NCI-H2171 (cell line): ENCODE results near the gene NXPH1.
A peak's percentile ranks its signal among the peaks of the same experiment; 100 is the strongest.

Experiments
- DNase-seq: peaks from one replicate; lab custom pipeline; 2025; lab: John Stamatoyannopoulos, UW

The NXPH1 gene

DNA sequence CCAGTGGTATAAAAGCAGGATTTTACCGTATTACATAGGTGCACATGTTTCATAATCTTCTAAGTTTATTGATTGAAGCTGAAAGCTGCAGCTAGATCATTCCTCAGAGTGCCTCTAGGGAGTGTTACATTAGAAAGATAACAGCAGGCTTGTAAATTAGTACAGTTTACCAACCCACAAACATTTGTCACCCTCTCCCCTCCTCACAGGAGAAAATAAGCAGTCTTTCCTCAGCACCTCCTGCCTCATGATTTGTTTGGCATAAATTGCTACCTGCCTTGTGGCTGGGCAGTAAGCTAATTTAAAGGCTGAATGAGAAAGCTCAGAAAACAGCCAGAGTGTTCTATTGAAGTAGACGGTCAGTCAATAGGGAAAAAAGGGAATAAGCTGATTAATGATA, 74.2 kb downstream of the NXPH1 start:
- DNase-seq: peak; percentile 40

DNA sequence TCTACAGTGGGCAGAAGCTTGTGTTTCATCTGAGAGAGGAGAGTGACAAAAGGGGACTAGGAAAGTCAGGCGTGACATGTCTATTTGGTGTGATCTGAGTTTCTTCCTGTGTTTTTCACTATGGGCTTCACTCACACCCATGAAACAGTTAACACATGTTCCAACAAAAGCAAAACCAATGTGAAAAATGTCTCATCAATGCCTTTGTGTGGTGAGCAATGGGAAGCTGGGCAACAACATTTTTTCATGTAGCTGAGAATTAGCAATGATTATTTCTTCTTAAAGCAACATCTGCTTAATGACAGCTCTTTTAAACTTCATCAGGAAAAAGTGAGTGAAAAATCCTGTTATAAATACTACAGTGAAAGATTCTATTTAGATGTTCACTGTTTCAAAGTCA, 76.2 kb downstream of the NXPH1 start:
- DNase-seq: no peak

DNA sequence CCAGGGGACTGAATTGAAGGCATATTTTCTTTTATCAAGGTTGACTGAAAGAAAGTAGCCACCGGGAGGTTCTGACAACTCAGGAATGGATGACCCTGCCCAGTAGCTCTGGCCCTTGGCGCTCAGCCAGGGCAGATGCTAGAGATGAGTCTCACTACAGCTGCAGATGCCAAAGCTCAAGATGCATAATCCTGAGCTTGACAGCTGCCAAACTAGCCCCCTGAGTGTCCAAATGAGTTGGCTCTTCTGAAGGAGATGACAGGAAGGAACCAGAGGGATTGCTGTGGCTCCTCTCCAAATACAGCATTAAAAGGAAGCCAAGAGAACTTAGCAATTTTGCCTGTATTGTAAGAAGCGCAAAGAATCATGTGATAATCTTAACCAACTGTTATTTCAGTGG, 78.4 kb downstream of the NXPH1 start:
- no peak for DNase-seq

DNA sequence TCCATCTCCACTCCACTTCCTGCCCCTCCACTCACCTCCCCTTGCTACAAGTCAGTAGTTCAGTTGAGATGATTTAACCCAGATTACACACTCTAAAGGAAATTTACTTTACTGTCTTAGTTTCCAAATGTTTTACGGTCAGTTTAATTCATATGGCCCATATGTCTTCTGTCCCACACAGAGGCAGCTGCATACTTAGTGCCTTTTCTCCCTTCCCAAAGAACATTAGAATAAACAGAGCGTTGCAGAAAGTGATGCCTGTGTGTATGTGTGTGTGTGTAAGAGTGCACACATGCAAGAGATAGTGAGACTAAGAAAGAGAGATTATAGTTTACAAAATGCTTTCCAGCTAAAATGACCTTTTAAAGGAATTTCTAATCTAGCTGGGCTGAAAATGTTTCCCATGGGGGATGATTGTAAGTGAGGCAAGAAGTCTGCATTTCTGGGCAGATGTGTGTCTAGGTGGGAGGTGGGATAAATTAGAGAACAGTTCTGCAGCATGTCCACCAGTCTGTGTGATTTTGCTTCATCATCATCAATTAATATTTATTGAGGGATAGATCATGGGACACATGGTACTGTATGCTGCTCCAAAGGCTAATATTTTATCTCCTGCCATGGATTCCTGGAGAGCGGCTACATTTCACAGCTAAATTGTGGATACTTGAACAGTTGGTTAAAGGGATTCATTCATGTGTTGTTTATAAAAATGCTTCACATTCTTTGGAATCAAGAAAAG, 81.5 kb downstream of the NXPH1 start:
- no peak for DNase-seq

DNA sequence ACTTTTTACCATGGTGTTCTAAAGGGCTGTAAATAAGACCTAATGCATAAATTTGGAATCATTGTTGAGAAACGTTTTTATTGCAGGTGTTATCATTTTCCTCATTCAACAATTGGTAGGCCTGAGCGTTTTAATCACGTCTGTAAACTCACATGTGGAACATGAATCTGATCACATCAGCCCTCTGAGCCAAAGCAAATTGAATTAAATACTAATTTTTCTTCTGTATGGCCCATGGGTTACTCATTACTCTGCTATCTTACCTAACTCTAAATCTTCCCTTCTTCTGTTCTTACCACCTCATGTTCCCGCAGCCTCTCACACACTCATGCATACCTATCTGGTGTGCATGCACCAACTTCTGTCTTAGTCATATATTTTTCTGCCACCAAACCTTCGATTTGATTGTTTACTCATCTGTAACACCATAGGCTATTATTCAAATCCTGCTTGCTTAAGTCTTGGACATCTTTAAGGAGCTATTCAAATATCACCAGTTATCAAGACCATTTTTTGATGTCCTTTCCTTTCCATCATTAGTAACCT, 82.3 kb downstream of the NXPH1 start:
- DNase-seq: no peak

DNA sequence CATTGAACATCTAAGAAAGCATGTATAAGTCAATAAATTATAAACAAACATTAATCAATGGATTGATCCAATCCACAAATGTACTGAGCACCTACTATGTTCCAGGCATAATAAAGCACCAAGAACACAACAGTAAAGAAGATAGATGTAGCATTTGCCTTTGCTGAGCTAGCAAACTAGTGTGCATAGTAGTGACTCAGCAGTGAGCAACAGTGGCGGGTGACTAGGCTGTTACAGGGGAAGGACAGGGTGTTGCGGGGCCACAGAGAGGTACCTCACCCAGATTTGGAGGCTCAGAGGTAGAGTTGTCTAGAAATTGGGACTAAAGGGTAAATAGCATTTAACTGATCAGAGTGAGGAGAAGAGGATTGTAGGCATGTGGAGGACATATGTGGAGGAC, 83.6 kb downstream of the NXPH1 start:
- no peak for DNase-seq

DNA sequence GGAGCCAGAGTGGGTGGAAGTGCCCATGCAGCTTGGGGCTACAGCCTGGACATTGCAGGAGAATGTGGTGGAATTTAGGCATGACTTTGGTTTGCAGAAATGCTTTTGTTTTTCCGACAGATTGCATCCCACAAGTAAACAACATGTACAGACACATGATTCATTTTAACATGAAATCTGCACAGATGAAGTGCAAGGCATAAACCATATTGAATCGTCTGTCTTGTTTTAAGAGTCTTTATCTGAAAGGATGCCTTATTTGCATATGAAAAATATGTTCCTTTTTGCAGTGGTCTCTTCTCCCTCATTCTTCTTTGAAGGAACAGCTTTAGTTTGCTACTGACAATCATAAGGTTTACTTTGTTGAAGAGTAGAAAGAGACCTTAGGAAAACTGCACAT, 94.9 kb downstream of the NXPH1 start:
- no peak for DNase-seq

DNA sequence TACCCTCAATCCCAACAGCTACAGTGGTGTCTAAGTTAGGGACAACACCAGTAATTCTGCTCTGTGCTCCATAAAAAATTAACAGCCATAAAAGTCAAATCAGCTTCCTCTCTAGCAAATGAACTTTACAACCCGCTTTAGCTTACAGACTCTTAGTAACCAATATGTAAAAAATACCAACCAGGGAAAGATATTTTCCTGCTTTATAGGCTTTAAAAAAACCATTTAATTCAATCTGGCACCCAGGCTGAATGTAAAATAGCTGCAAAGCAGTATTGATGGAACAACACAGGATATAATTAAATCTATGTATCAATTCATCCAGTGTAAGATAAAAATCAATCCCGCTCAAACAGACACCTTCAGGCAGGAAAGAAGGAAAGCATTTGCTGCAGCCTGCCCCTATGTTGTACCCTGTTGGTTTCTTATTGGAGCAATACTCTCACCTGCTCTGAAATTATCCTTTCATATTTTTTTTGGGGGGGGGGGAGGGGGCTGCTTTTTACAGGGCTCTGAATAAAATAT, 98.6 kb downstream of the NXPH1 start:
- no peak for DNase-seq

DNA sequence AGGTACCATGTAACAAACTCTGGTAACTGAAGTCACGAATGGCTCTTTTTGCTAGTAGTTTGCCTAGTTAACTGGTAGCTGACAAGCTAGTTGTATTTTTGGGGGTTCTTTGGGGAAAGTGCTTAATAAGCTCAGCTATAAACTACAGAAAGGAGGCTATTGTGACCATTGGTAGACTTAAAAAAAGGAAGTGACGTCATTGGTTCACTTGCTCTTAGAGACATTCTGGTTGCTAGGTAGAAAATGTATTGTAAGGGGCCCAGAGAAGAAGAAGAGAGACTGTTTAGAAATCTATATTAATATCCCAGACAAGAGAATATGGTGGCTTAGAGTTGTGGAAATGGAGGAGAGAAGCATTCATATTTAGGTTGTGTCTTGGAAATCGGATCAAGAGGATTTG, 103.0 kb downstream of the NXPH1 start:
- DNase-seq: no peak

DNA sequence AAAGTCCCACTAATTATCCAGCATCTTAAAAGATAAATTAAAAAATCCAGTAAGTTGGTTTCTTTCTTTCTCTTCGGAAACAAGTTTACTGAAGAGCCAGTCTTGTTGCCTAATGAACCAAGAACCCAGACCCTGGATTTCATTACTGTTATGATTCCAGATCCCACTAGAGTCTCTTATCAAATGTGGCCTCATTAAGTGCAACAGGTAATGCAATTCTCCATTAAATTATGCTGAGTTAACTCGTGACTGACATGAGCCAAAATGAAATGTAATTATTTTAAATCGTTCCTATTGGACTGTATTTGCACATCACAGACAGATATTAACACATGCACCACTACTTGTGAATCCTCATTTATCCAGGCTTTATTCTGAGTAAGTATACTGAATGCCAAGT, 115.6 kb downstream of the NXPH1 start:
- DNase-seq: no peak

DNA sequence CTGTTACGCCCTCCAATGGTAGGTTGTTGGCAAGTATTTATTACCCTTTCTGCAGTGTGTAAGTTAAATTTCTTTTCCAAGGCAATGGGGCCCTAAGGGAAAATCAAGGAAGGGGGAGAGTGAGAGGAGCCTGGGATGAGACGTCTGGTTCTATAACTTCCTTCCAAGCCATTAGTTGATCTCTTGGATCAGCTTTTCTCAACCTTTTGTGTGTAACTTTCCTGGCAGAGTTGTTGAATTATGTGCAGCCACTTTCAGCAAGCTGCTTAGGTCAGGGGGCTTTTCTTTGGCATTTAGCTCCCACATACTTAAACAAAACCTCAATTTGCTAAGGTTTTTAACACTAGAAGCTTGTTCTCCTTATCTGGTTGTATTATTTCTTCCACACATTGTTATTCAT, 127.1 kb downstream of the NXPH1 start:
- DNase-seq: no peak

DNA sequence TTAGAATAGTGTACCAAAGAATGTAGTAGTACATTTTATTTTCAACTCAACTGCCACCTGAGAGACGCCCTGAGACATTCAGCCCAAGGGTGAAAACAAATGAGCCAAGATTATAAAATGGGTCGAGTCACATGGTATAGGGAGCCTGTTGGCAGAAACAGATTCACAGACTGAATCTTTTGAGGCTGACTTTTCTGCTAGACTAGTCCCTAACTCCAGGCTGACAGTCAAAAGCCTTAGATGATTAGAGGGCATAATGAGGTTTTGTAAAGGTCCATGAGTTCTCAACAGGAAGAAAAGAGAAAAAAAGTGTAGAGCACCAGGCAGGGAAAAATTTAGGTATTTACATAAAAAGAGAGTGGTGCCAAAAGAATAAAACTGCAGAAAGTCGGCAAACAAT, 128.0 kb downstream of the NXPH1 start:
- DNase-seq: no peak

DNA sequence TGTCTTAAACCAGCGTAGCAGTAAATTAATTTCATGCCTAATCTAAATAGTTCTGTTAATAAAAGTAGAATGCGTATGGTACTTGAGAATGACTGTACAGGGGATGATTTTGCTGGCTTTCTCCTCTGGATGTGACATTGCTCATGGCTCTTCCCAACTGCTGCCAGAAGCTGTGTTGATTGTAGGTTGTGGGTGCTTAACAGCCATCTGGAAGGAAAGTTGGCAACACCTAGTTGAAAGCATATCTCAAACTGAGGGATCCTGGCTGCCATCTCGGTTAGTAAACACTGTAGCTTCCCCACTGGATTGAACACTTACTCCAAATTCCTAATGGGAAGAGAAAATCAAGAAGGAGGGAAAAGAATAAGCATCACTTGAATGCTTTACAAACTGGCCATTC, 130.9 kb downstream of the NXPH1 start:
- DNase-seq: no peak

DNA sequence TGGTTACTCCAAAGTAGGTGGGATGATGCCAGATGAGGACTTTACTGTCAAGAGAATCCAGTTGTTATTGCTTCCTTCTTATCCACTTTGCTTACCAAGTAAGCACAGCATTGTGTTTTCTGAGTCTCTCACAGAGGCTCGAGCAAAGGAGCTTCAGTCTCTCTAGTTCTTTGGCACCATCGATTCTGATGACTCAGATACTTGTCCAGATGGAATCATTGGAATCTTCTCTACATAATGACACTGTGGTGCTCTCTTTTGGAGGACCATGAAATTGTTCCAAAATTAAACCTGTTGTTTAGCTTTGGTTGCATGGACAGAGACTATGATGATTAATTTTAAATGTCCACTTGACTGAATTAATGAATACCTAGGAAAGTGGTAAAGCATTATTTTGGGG, 132.6 kb downstream of the NXPH1 start:
- DNase-seq: no peak

DNA sequence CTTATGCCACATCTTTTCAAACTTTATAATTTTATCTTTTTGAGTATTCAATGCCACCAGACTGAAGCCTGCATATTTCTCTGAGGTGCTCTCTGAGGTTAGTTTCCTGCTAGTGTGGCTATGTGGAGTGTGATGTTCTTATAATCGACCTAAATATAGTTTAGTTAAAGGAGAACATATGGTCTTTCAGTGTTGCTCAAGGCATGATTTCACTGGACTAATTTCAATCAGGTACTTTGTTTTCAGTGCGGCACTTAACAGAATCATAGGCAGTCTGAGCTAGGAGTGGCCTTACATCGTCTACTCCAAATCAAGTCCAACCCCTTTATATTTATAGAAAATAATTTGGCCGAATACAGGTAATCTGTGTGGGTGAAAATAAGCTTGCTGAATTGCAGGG, 134.2 kb downstream of the NXPH1 start:
- DNase-seq: no peak

DNA sequence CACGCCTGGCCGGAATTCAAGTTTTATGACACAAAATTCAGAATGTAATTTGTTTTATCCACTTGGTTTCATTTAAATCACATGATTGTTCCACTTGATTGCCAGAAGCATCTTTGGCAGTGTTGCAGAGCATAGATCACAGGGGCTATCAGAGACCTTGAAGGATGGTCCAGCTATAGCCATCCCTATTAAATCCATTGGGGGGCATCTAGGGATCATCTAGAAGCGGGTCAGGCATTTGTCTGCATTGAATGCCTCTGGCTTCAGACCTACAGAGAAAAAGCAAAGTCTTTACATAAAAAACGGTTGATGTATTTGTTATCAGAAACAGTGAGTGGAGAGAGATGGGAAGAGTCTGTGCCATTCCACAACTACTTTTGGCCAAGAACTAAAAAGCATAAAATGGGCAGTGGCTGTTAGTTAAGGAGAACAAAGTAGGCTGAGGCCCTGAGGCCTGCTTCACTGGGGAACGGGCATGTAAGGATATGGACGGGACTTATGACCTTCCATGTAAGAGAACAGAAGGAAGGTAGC, 146.3 kb downstream of the NXPH1 start:
- DNase-seq: no peak

DNA sequence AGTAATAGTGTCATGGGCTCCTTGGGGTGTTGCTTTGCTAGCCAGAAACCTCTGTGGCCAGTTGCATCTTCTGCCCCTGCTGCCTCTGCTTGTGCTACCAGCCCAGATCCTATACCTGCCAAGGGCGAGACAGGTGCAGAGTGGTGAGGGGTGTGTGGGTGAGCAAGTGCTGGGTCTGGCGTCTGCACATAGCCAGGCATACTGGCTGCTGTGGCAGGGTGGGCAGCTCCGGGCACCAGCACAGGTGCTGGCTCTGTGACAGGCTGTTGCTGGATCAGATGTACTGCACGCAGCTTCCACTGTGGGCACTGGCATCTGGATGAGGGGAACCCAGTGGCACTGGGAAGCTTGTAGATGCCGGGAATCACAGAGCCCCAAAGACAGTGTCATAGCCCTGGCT, 148.4 kb downstream of the NXPH1 start:
- DNase-seq: no peak

DNA sequence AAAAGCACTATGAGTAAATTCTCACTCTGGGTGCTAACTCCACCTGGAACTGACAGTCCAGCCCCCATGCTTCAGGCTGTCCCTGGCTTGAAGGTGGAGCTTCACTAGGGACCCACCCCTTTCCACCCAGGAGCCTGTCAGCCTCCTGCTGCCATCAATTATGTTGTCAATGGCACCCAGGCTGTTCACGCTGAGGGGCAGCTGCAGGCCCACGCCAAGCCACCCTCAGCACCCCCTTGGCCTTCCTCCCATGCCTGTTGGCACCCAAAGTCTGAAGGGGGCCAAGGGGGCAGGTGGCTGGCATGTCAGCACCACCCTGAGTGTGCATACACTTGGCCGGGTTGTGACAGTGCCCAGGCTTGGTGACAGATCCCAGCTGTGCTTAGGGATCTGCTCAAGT, 149.3 kb downstream of the NXPH1 start:
- DNase-seq: no peak

DNA sequence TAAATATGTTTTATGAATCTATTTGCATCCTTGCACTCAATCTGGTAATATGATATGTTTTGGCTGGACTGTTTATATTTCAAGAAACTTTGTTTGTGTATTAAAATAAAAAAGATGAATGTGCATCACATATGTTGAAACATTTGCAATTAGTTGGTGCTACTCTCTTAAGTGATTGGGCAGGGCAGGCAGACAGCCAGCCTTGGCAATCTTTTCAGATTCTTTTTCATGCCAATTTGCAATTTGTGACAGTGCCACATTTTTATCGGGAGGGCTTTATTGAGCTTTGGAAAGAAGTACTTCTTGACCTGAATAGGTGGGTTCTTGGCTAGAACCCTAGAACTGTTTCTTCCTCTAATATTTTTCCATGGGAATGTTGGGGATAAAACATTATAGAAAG, 152.2 kb downstream of the NXPH1 start:
- DNase-seq: no peak

DNA sequence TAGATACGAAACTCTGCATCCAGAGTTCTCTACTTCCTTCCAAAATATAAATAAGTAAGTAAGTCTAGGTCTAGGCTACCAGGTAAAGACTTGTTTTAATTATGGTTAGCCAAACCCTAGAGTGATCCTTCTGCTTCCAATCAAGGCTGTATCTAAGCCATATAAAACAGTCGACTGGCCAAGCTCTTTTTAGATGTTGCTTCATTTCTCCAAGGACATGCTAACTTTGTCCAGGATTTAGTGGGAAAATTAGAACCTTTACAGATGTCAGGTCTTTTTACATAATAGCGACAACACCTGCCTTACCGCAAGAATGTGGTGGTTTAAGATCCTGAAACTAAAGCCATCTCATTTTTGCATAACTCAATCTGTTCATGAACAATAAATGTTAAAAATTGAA, 156.8 kb downstream of the NXPH1 start:
- DNase-seq: no peak

DNA sequence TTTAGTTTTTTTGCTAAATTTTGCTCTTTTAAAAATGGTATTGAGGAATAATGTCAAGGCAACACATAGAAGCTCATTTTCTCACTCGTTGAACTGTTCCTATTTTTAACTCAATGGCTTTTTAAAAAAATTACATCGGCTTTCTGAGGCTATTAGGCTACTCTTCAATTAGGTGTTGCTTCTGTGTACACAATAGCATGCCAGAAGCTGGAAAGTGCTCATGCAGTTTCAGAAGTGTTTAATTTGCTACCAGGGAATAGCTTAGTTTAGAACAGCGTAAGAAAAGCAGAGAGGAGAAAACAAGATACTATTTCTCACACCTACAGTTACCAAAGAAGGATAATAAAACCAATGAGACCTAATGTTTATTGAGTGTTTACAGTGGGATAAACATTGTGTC, 157.4 kb downstream of the NXPH1 start:
- DNase-seq: no peak

DNA sequence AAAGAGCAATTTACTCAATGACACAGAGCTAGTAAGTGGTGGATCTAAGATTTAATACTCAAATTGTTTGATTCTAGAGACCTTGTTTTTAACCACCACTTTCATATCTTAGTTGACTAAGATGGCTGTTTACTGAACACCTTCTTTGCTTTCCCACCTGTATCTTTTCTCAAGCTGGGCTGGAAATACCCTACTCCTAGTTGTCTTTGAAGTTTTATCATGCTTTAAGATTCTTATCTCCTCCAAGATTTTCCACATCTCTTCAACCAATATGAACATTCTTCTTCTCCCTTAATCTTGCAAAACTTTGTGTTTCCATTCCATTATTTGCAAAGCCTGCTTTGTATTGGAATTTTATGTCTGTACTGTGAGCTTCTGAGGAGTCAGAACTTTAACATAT, 157.9 kb downstream of the NXPH1 start:
- DNase-seq: no peak

DNA sequence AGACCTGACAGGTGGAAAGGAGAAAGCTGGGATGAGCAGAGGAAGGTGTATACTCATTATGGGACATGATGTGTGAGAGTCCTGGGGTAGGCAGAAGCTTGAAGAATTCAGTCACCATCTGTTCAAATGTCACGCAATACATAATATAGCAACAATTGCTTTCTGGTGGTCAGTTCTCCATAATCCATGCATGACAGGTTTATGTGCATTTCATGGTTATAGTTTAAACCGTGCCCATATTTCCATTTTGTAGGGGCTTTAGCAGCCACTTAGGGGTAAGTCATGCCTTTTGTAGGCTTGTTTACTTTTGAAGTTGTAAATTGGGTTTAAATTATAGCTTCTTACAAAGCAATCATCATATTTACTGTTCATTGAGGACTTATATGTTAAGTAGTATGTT, 158.8 kb downstream of the NXPH1 start:
- DNase-seq: no peak

DNA sequence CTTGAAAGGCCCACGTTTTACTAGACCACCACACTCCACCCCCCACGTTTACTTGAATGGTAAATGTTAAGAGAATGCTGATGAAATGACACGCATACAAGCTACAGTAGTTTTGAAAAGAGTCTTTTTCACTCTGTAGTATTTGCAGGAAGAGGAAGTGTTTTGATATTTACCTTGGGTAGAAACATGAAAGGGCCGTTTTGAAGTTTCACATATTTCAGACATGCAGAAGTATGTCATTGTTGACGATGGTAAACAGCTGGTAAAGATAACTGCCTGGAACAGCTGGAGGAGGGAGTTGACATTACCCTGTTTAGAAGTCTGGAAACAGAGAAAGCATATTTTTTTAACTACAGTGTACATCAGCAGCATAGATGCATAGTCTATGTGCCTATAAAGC, 160.7 kb downstream of the NXPH1 start:
- DNase-seq: no peak
